ENCODE results near the gene SLC32A1.

SLC32A1 gene

DNA sequence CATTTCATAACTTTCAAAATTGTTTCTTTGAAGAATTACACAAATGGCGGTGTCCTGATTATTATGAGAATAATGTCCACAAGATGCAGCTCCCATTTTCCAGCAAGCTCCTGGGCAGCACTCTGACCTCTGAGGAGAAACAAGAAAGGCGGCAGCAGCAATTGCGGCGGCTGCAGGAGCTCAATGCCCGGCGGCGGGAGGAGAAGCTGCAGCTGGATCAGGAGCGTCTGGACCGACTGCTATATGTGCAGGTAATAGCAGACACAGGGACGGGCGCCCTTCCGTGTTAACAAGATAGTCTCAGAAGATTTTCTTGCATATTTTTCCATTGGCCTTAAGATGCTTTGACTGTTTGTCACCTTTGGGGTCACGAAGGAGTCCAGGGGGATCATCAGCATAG is 30.6 kb downstream of the SLC32A1 start:
- no peak for DNase-seq (ENCODE audit: low read depth in 3 of 3)

GRCh38 chr20:38755324-38755910 is 31.1 kb downstream of the SLC32A1 start:
- no peak for DNase-seq (ENCODE audit: low read depth in 3 of 3)

GRCh38 chr20:38757145-38757775 is 33.0 kb downstream of the SLC32A1 start:
- no peak for DNase-seq (ENCODE audit: low read depth in 3 of 3)

GRCh38 chr20:38759106-38759505 is 34.8 kb downstream of the SLC32A1 start:
- no peak for DNase-seq (ENCODE audit: low read depth in 3 of 3)

GRCh38 chr20:38760978-38761377 is 36.7 kb downstream of the SLC32A1 start:
- no peak for DNase-seq (ENCODE audit: low read depth in 3 of 3)

- no peak for DNase-seq (ENCODE audit: low read depth in 3 of 3)
These were observed 37.9 kb downstream of the SLC32A1 start for GRCh38 chr20:38762174-38762573.

- no peak for DNase-seq (ENCODE audit: low read depth in 3 of 3)
These were observed 39.3 kb downstream of the SLC32A1 start for GRCh38 chr20:38763616-38764015.

DNA sequence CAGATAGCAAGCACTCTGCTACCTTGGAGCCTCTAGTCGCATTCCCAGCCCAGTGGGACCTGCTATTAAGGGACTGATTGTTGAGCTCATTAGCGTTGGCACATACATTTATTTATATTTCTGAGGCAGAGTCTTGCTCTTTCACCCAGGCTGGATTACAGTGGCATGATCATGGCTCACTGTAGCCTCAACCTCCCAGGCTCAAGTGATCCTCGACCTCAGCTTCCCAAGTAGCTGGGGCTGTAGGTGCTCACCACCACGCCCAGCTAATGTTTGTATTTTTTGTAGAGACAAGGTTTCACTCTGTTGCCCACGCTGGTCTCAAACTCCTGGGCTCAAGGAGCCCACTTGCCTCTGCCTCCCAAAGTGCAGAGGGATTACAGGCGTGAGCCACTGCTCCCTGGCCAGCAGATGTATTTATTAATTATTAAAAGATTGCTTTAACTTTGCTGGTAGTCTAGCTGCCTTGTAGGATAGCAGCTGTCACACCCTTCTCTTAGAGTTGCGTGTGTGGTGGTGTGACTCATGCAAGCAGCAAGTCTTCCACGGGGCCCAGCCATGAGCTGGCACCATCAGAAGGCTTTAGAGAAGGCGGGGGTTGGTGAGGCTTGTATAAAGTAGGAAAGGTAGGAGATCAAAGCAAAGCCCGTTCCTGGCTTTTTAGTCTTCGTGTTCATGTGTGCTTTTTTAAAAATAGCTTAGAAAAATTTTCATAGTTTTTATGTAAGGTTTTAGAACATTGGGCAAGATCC is 40.5 kb downstream of the SLC32A1 start:
- peak; percentile 30 to 60 (median 40) for DNase-seq (ENCODE audit: low read depth in 3 of 3)

- no peak for DNase-seq (ENCODE audit: low read depth in 3 of 3)
These were observed 41.8 kb downstream of the SLC32A1 start for GRCh38 chr20:38766071-38766470.

- no peak for DNase-seq (ENCODE audit: low read depth in 3 of 3)
These were observed 45.4 kb downstream of the SLC32A1 start for GRCh38 chr20:38769376-38770295.

DNA sequence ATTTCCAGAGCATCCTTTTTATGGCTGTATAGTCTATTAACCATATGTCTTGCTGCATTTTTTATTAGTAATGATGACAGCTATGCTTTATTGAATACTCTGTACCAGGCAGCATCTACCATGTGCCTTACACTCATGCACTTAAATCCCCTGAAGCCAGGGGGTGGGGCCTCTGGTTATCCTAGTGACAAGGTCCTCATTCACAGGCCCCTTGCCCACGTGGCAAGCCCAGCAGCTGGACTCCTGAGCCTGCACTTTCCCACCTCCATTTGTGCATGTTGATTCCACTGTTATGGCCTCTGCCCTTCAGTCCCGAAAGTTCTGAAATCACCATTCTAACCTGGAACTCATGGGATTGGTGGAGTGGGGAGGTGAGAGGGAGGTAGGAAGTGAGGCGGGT is 46.3 kb downstream of the SLC32A1 start:
- DNase-seq (ENCODE audit: low read depth in 3 of 3) = no peak

DNA sequence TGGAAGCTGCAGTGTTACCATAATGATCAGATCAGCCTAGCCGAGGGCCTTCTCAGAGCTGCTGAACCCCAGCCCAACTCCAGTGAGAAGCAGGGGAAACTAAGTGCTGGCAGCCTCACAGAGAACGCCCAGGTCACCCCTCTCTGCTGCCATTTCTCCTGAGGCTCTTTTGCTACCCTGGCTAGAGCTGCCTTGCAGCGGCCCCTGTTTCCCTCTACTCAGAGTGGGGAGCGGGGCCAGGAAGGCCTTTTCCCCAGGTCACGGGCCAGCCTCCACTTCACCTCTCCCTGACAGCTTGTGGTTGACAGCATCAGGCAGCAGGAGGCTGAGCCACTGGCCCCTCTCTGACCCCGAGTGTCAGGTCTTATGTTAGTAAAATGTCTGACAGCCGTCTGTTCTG is 46.7 kb downstream of the SLC32A1 start:
- DNase-seq (ENCODE audit: low read depth in 3 of 3) = no peak

DNA sequence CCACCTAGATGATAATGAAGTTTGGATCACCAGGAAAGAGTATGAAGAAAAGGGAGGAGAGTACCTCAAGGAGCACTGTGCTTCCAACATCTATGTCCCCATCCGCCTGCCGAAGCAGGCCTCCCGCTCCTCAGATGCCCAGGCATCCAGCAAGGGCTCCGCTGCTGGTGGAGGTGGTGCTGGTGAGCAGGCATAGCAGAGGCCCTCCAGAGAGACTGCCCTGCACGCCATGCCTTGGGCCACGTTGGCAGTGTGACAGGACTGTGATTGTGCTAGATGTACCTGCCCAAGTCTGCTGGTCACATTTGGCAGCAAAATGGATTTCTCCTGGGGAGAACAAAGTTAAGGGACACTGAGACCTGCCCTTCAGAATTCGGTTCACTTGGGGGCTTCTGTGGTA is 47.3 kb downstream of the SLC32A1 start:
- DNase-seq (ENCODE audit: low read depth in 3 of 3) = no peak

GRCh38 chr20:38774167-38774566 is 49.9 kb downstream of the SLC32A1 start:
- DNase-seq (ENCODE audit: low read depth in 3 of 3) = no peak

GRCh38 chr20:38776363-38776762 is 52.1 kb downstream of the SLC32A1 start:
- DNase-seq (ENCODE audit: low read depth in 3 of 3) = no peak
